ENCODE results near the gene UTS2R.

GRCh38 chr17:82344175-82344907, 27.2 kb upstream of the UTS2R start:
- TF ChIP-seq EZH2 (IDR thresholded peaks at IDR 0.05) (no peak), CTCF (IDR thresholded peaks at IDR 0.05) (no peak), EZH2phosphoT487 (IDR thresholded peaks at IDR 0.05) (no peak)
